H1 (cell line): ENCODE measurements around the gene ZDHHC8. TPM values are rescaled to one million over a fixed set of nuclear protein-coding genes. Genes with fewer than 3 reads are reported as not detected.

Experiments
- CTCF ChIA-PET: fragments of 300-600 bp; sonication (Branson Sonifier 250); formaldehyde crosslinking; loops from one replicate; lab custom pipeline; 2021; ENCODE audit not compliant: partially characterized antibody; lab: Charles Lee
- POLR2A ChIA-PET: fragments of 300-600 bp; sonication (Branson Sonifier 250); formaldehyde crosslinking; loops from one replicate; lab custom pipeline; 2021; ENCODE audit warnings: inconsistent platforms; ENCODE audit not compliant: partially characterized antibody; lab: Charles Lee
- DNase-seq, 2 experiments: peaks; one replicate each; pipeline versions ENCODE4 v3.0.0 to v3.0.0-alpha.2; 2010 to 2022; ENCODE audit warnings: low spot score in 2 of 2, low read depth in 1 of 2, mixed read lengths in 1 of 2
- FAIRE-seq: peaks from 2 replicates; lab custom pipeline; 2011; peaks lifted over from hg19 to GRCh38; lab: Jason Lieb, UNC
- H2AFZ ChIP-seq: 2 replicates; pipeline ENCODE4 v1.8.1; 2012; ENCODE audit warnings: low read length, inconsistent platforms
- H2AK5ac ChIP-seq: 2 replicates; pipeline ENCODE4 v1.6.1; 2013; ENCODE audit warnings: low read depth, low read length
- H2BK120ac ChIP-seq: replicated peaks from 2 replicates; pipeline ENCODE3; 2013; ENCODE audit warnings: low read depth, low read length, inconsistent platforms
- H2BK12ac ChIP-seq: 2 replicates; pipeline ENCODE4 v1.6.1; 2013; ENCODE audit warnings: low read depth, low read length
- H2BK15ac ChIP-seq: 2 replicates; pipeline ENCODE4 v1.6.1; 2013; ENCODE audit warnings: low read length
- H2BK20ac ChIP-seq: 2 replicates; pipeline ENCODE4 v1.6.1; 2013; ENCODE audit warnings: low read length
- H2BK5ac ChIP-seq: 2 replicates; pipeline ENCODE4 v1.6.1; 2013; ENCODE audit warnings: low read depth, low read length
- H3K14ac ChIP-seq: 2 replicates; pipeline ENCODE4 v1.6.1; 2013; ENCODE audit warnings: inconsistent platforms; ENCODE audit not compliant: insufficient read length
- H3K18ac ChIP-seq: 2 replicates; pipeline ENCODE4 v1.6.1; 2013; ENCODE audit warnings: low read length; ENCODE audit errors: extremely low read depth
- H3K23ac ChIP-seq: 2 replicates; pipeline ENCODE4 v1.6.1; 2013; ENCODE audit warnings: inconsistent platforms; ENCODE audit not compliant: insufficient read length
- H3K23me2 ChIP-seq: 2 replicates; pipeline ENCODE4 v1.6.1; 2013; ENCODE audit warnings: low read depth, low read length
- H3K27ac ChIP-seq: 2 replicates; pipeline ENCODE4 v1.6.1; 2011; ENCODE audit warnings: low read depth, low read length, inconsistent platforms
- H3K27me3 ChIP-seq, 4 experiments: replicated peaks in 1 of 4; 1 replicate in 1 of 4; 2 replicates in 3 of 4; pipeline versions ENCODE4 v1.6.1 to v1.8.1; 2011 to 2013; ENCODE audit warnings: low read length in 3 of 4, mild to moderate bottlenecking in 3 of 4, inconsistent platforms in 2 of 4, mixed read lengths in 2 of 4, moderate library complexity in 1 of 4; ENCODE audit not compliant: control insufficient read depth in 3 of 4, insufficient read depth in 3 of 4; ENCODE audit errors: extremely low read depth in 1 of 4
- H3K36me3 ChIP-seq, 4 experiments: 2 replicates each; pipeline versions ENCODE4 v1.6.1 to v1.8.1; 2011 to 2013; ENCODE audit warnings: mild to moderate bottlenecking in 4 of 4, low read length in 3 of 4, moderate library complexity in 2 of 4, control low read depth in 1 of 4, inconsistent platforms in 1 of 4; ENCODE audit not compliant: insufficient read depth in 4 of 4, control insufficient read depth in 2 of 4
- H3K4ac ChIP-seq: replicated peaks from 2 replicates; pipeline ENCODE3; 2013; ENCODE audit warnings: low read length, low read depth, mixed read lengths, inconsistent platforms; ENCODE audit not compliant: insufficient read length
- H3K4me1 ChIP-seq, 4 experiments: replicated peaks in 1 of 4; 1 replicate in 1 of 4; 2 replicates in 3 of 4; pipeline versions ENCODE4 v1.6.1 to v1.8.1; 2011 to 2013; ENCODE audit warnings: low read length in 3 of 4, inconsistent platforms in 2 of 4, mixed read lengths in 1 of 4; ENCODE audit not compliant: insufficient read depth in 4 of 4, control insufficient read depth in 3 of 4
- H3K4me2 ChIP-seq, 2 experiments: 2 replicates each; pipeline versions ENCODE4 v1.6.1 to v1.8.1; 2011 to 2013; ENCODE audit warnings: low read depth in 2 of 2, low read length in 2 of 2, control low read depth in 1 of 2, inconsistent platforms in 1 of 2, mild to moderate bottlenecking in 1 of 2; ENCODE audit not compliant: insufficient read depth in 1 of 2
- H3K4me3 ChIP-seq, 4 experiments: fragments of 200-600, 300-600 bp in 1 of 4; sonication (generic), shearing (Covaris generic), sonication (Bioruptor Twin) in 1 of 4; 2 replicates each; pipeline versions ENCODE4 v1.5.1 to v1.8.1; 2011 to 2016; ENCODE audit warnings: low read length in 4 of 4, low read depth in 3 of 4, control low read depth in 2 of 4, inconsistent platforms in 2 of 4, mild to moderate bottlenecking in 2 of 4, mixed read lengths in 1 of 4, moderate library complexity in 1 of 4; ENCODE audit not compliant: insufficient read depth in 2 of 4; ENCODE audit errors: extremely low read depth in 1 of 4
- H3K56ac ChIP-seq: replicated peaks from 2 replicates; pipeline ENCODE3; 2013; ENCODE audit warnings: low read depth, mild to moderate bottlenecking, mixed read lengths, low read length, inconsistent platforms; ENCODE audit not compliant: insufficient read length
- H3K79me1 ChIP-seq: 2 replicates; pipeline ENCODE4 v1.6.1; 2013; ENCODE audit warnings: low read depth, low read length, control low read depth
- H3K79me2 ChIP-seq, 2 experiments: 2 replicates each; pipeline versions ENCODE4 v1.6.1 to v1.8.1; 2012 to 2013; ENCODE audit warnings: low read length in 2 of 2, mild to moderate bottlenecking in 2 of 2, inconsistent platforms in 1 of 2; ENCODE audit not compliant: insufficient read depth in 2 of 2, control insufficient read depth in 1 of 2
- H3K9ac ChIP-seq, 4 experiments: replicated peaks in 1 of 4; 1 replicate in 1 of 4; 2 replicates in 3 of 4; pipeline versions ENCODE4 v1.6.1 to v1.8.1; 2011 to 2013; ENCODE audit warnings: low read depth in 3 of 4, low read length in 3 of 4, control low read depth in 2 of 4, mild to moderate bottlenecking in 2 of 4, moderate library complexity in 2 of 4, inconsistent platforms in 1 of 4; ENCODE audit errors: extremely low read depth in 1 of 4
- H3K9me3 ChIP-seq, 2 experiments: 2 replicates each; pipeline versions ENCODE4 v1.6.1 to v1.8.1; 2012 to 2013; ENCODE audit warnings: mild to moderate bottlenecking in 2 of 2, moderate library complexity in 2 of 2, control low read depth in 1 of 2, inconsistent platforms in 1 of 2, low read depth in 1 of 2, low read length in 1 of 2, mixed read lengths in 1 of 2; ENCODE audit not compliant: insufficient read depth in 2 of 2
- H4K20me1 ChIP-seq, 2 experiments: replicated peaks in 1 of 2; 2 replicates each; pipeline versions ENCODE3 to v1.8.1; 2011 to 2013; ENCODE audit warnings: inconsistent platforms in 2 of 2, low read length in 2 of 2, mild to moderate bottlenecking in 1 of 2; ENCODE audit not compliant: insufficient read depth in 2 of 2, control insufficient read depth in 1 of 2
- H4K5ac ChIP-seq: 2 replicates; pipeline ENCODE4 v1.6.1; 2013; ENCODE audit warnings: low read length, low read depth, mixed read lengths, inconsistent platforms; ENCODE audit not compliant: insufficient read length
- H4K8ac ChIP-seq: 2 replicates; pipeline ENCODE4 v1.8.0; 2013; ENCODE audit warnings: mild to moderate bottlenecking, moderate library complexity, low read length, inconsistent platforms; ENCODE audit not compliant: insufficient read depth; ENCODE audit errors: extremely low read depth
- H4K91ac ChIP-seq: replicated peaks from 2 replicates; pipeline ENCODE3; 2013; ENCODE audit warnings: low read length, mixed read lengths, inconsistent platforms; ENCODE audit not compliant: insufficient read length
- ATF2 ChIP-seq: IDR thresholded peaks from 2 replicates; pipeline ENCODE4 v1.6.1; 2012; ENCODE audit warnings: low read length, inconsistent platforms
- BACH1 ChIP-seq: IDR thresholded peaks from 2 replicates; pipeline ENCODE4 v1.6.1; 2012; ENCODE audit warnings: low read length, improper control_type of control experiment
- BCL11A ChIP-seq, 2 experiments: IDR thresholded peaks; one replicate each; pipeline ENCODE4 v1.6.1; 2011; ENCODE audit warnings: low read depth in 2 of 2, low read length in 2 of 2, mild to moderate bottlenecking in 2 of 2
- KDM5A ChIP-seq: fragments of 200-600 bp; IDR thresholded peaks from 2 replicates; pipeline ENCODE4 v1.7.1; 2012; ENCODE audit warnings: mild to moderate bottlenecking, low read length, inconsistent platforms, mixed read lengths
- MAFK ChIP-seq: IDR thresholded peaks from 2 replicates; pipeline ENCODE4 v1.6.1; 2012; ENCODE audit warnings: low read depth, mild to moderate bottlenecking, improper control_type of control experiment, low read length
- NRF1 ChIP-seq: IDR thresholded peaks from 2 replicates; pipeline ENCODE4 v1.6.1; 2011; ENCODE audit warnings: mild to moderate bottlenecking, low read depth, low read length, improper control_type of control experiment
- PHF8 ChIP-seq: fragments of 200-600 bp; sonication (generic); conservative IDR thresholded peaks from 2 replicates; pipeline ENCODE4 v1.7.1; 2012; ENCODE audit warnings: low read depth, mild to moderate bottlenecking, inconsistent platforms, low read length, moderate library complexity
- POLR2A ChIP-seq, 2 experiments: IDR thresholded peaks; 1 replicate in 1 of 2; 2 replicates in 1 of 2; pipeline ENCODE4 v1.6.1; 2011; ENCODE audit warnings: low read depth in 2 of 2, low read length in 2 of 2, mild to moderate bottlenecking in 2 of 2; ENCODE audit errors: control extremely low read depth in 1 of 2
- RXRA ChIP-seq: IDR thresholded peaks from 2 replicates; pipeline ENCODE4 v1.6.1; 2011; ENCODE audit warnings: low read depth, mild to moderate bottlenecking, low read length, moderate library complexity; ENCODE audit not compliant: insufficient read depth
- SIRT6 ChIP-seq: IDR thresholded peaks from one replicate; pipeline ENCODE4 v1.7.1; 2012; ENCODE audit warnings: low read length, inconsistent platforms
- SP2 ChIP-seq: IDR thresholded peaks from 2 replicates; pipeline ENCODE4 v1.6.1; 2012; ENCODE audit warnings: mild to moderate bottlenecking, low read length, inconsistent platforms
- TBP ChIP-seq: IDR thresholded peaks from 2 replicates; pipeline ENCODE4 v1.6.1; 2011; ENCODE audit warnings: low read depth, low read length, improper control_type of control experiment
- TCF12 ChIP-seq: IDR thresholded peaks from 2 replicates; pipeline ENCODE4 v1.6.1; 2011; ENCODE audit warnings: low read depth, mild to moderate bottlenecking, low read length
- WGBS, 2 experiments: shearing (Covaris generic) in 1 of 2; methylation state at CpG; one replicate each; pipeline versions ENCODE4 v1.1.6 to v1.1.7; 2013 to 2015; ENCODE audit warnings: low lambda C conversion rate in 2 of 2, mixed read lengths in 2 of 2, inconsistent platforms in 1 of 2, low coverage in 1 of 2, missing lambda C conversion rate in 1 of 2; ENCODE audit not compliant: insufficient replicate concordance in 2 of 2, insufficient coverage in 1 of 2, insufficient read length in 1 of 2; ENCODE audit errors: extremely low coverage in 1 of 2, missing lambda C conversion rate in 1 of 2; 5-methylcytosine and 5-hydroxymethylcytosine counted together
- polyA plus RNA-seq, 7 experiments: library from polyadenylated mRNA; depleted of rRNA in 3 of 7; stranded (reverse) in 5 of 7; unstranded in 2 of 7; fragments of >200 nt in 5 of 7; fragments of 200-250 nt in 2 of 7; gene quantifications; 1 replicate in 5 of 7; 2 replicates in 1 of 7; 4 replicates in 1 of 7; pipeline versions ENCODE4 v1.2.1 to v1.2.3, GENCODE V29; 2011 to 2013; ENCODE audit warnings: missing spikeins in 2 of 7, mixed read lengths in 2 of 7
- total RNA-seq: library from RNA; stranded (reverse); fragmentation: NEBNext Ultra II Directional; extraction: Animal tissue kit (Norgen Biotek cat#: 25700); gene quantifications from 2 replicates; pipeline ENCODE4 v1.2.1, GENCODE V29; 2021

ZDHHC8 gene
- total and polyA plus RNA-seq, 2 of the 8 experiments (the other 6 are each of a cell fraction or from before 2014, with no cell fraction given): 18.6 to 65.6 TPM

- H3K23ac ChIP-seq: no peak overlapping the region
- H4K20me1 ChIP-seq: peaks cover 17 to 50% of the 10 kb centered on the region in 2 experiments
- H3K36me3 ChIP-seq: peaks cover 56 to 73% (median 60%) of the 10 kb centered on the region in 4 experiments
- peaks cover 9% of the 10 kb centered on the region for H3K79me1 ChIP-seq
- no peak overlapping the region for H2AFZ ChIP-seq
- H3K14ac ChIP-seq: no peak overlapping the region
- TF ChIP-seq SIRT6 (no peak), POLR2A (IDR thresholded peaks at IDR 0.05; ENCODE audit: control extremely low read depth in 1 of 2, low read depth in 2 of 2, low read length in 2 of 2) (no peak), BCL11A (IDR thresholded peaks at IDR 0.05; ENCODE audit: low read depth in 2 of 2, low read length in 2 of 2) (no peak), TBP (no peak), BACH1 (no peak), KDM5A (no peak), MAFK (no peak), RXRA (no peak), NRF1 (no peak), TCF12 (no peak), SP2 (no peak), ATF2 (no peak), PHF8 (no peak)
- H3K18ac ChIP-seq: no peak overlapping the region
- no peaks in the 10 kb centered on the region for H3K23me2 ChIP-seq
- H3K9me3 ChIP-seq: no peaks in the 10 kb centered on the region
- no peak overlapping the region for H2BK12ac ChIP-seq
- H3K27ac ChIP-seq: no peak overlapping the region
- ChIA-PET CTCF (interaction anchor here (0.9 to 3.3 kb wide), 8 partner anchors 9 to 142 kb away, joined by 3 to 16 read pairs (median 3); partner anchors contain the start of gene RANBP1), POLR2A (interaction anchor here (1.1 to 29.4 kb wide), 7 partner anchors 4 to 133 kb away, joined by 3 to 598 read pairs (median 8); partner anchors contain the start of genes RANBP1 and TRMT2A)
- H3K79me2 ChIP-seq: peaks cover 0 to 9% of the 10 kb centered on the region in 2 experiments; a peak in 2 of 4 replicates
- no peak overlapping the region for H3K56ac ChIP-seq
- H2BK120ac ChIP-seq: no peak overlapping the region
- no peak overlapping the region for H2BK5ac ChIP-seq
- H3K9ac ChIP-seq: no peak overlapping the region
- DNase-seq (no peak), FAIRE-seq (no peak)
- 95% methylated on average over 7 of the region's 7 CpGs; no CpG with 5 or more reads in 1 of the 2 experiments for WGBS, 2 experiments
- H3K4me1 ChIP-seq: no peaks in the 10 kb centered on the region
- H3K4me2 ChIP-seq: no peak overlapping the region
- no peak overlapping the region for H4K91ac ChIP-seq
- H3K27me3 ChIP-seq: no peaks in the 10 kb centered on the region
- no peak overlapping the region for H2BK15ac ChIP-seq
- H4K8ac ChIP-seq: no peak overlapping the region
- no peak overlapping the region for H2AK5ac ChIP-seq
- H3K4me3 ChIP-seq: no peak overlapping the region
- no peak overlapping the region for H2BK20ac ChIP-seq
- H3K4ac ChIP-seq: no peak overlapping the region
- no peak overlapping the region for H4K5ac ChIP-seq
Measured at GRCh38 chr22:20107471-20107901, 24.1 kb upstream of the ZDHHC8 start.
